SK-N-SH (cell line): ENCODE data around the gene EGF.

ENCODE experiments used
- CTCF ChIP-seq: fragments of 200-600 bp; sonication (generic); IDR thresholded peaks from 2 replicates; pipeline ENCODE4 v1.6.1; 2017; ENCODE audit warnings: antibody characterized with exemption, mild to moderate bottlenecking, moderate library complexity
- POLR2AphosphoS5 ChIP-seq: IDR thresholded peaks from 2 replicates; pipeline ENCODE4 v1.6.1; 2012; ENCODE audit warnings: low read depth, low read length

- TF ChIP-seq POLR2AphosphoS5 (no peak), CTCF (no peak)
Observed at GRCh38 chr4:109942292-109942926, 29.7 kb downstream of the EGF start.
